T1000 (cell line): ENCODE results near the gene DHRS1.

Experiments
- DNase-seq: peaks from one replicate; lab custom pipeline; 2025; ENCODE audit warnings: mixed read lengths; lab: John Stamatoyannopoulos, UW

The DHRS1 gene

DNA sequence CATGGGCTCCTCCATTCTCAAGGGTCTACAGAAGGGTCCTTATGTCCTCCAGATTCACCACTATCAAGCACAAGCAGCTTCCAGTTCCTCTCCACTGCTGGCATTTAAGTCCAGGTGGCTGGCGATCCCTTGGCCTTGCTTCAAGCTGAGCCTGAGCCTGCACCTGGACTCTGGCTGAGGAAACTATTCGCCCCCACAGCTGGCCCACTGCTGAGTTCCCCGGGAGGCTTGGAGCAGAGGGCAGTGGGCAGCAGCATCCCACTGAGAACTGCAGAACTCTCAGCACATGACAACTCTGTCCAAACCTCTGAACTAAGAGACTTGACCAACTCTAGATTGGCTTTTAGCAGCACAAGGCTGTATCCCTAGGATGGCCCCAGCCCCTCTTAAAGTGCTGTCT is 16.8 kb downstream of the DHRS1 start:
- no peak for DNase-seq

DNA sequence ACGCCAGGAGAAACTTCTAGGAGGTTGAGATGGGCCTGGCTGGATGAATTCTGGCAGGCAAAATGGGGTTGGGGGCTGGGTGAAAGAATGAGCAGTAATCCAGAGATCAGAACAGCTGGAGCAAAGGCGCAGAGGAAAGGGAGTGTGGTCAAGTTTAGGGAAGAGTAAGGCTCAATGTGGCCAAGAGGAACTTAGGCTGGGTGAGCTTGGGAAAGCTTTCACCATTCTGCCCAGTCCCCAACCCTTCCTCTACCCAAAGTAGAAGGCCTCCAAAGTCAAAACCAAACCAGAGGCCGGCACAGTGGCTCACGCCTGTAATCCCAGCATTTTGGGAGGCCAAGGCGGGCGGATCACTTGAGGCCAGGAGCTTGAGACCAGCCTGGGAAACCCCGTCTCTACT is 17.9 kb downstream of the DHRS1 start:
- DNase-seq, result no peak

DNA sequence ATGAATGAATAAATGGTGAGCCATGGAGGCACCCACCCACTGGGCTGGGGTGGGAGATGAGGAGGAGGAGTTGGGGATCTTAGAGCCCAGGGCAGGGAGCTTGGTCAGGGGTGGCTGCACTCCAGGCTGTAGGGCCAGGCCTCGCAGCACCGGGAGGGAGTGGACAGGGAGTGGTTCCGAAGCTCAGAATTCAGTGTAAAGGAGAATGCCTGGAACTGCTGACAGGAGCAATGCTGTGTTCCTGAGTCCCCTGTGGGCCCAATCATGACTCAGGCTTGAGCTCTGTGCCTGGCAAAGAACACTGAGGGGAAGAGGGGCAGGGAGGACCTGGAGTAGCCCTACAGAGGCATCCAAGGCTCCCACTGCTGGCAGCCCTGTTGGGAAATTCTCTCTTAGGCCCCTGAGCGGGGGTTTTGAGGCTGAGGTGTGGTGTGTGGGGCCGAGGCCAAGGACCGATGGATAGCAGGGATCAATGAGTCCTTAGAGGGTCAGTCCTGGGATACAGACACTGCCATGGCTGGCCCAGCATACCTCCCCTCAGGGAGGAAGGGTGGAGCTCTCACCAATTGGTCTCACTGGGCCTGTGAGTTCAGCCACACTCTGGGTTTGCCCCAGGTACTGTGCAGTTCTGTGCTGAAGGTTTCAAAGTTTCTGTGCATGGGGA is 18.7 kb downstream of the DHRS1 start:
- DNase-seq, result no peak

DNA sequence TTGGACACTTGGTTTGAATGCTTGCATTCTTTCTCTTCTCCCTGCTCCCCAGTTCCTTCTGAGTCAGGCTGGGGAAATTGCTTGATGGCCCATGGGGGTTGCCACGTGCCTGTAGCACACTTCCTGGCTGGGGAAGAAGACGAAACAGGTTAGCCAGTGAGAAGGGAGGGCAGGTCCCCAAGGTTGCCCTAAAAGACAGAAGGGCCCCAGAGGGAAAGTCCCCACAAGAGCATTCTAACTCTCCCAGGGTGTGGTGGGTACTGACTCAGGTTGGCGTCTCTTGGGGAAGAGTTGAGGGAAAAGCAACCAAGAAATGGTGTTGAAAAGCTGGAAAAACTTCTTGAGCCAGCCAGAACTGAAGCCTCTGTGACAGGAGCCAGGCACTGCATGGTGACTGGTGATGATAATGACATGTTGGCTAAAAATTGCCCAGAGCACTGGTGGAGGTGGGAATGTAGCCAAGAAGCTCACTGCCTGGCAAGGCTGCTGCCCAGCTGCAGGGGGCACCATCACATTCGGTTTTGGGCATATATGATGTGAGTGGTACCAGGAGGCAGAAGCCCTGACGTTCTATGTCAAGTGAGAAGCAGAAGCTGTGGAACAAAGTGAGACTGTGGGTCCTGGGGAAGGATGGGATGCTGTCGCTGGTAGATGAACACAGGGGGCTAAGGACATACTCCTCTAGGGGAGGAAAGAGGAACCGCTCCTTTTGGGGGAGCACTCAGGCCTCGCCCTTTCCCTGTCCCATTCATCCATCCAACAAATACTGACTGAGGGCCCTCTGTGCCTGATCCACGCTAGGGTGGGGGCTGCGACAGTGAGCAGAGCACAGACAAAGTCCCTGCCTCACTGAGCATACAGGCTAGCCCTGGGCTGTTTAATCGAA is 20.0 kb downstream of the DHRS1 start:
- no peak for DNase-seq

DNA sequence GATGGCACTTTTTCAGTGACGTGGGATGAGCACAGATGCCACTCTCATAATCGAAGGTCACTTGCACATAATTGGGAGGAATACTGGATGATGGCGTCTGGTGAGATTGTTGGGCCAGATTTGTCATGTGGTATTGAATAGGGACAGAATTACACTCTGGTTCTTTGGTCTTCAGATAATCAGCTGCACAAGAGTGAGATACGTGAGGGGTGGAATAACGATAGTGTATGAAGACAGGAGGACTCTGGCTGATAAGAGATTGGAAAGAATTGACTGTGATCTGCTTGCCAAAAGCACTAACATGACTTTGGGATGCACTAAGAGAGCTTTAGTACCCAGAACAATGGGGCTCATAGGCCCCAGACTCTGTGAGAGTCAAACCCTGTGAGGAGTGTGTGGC is 21.2 kb downstream of the DHRS1 start:
- DNase-seq, result no peak

DNA sequence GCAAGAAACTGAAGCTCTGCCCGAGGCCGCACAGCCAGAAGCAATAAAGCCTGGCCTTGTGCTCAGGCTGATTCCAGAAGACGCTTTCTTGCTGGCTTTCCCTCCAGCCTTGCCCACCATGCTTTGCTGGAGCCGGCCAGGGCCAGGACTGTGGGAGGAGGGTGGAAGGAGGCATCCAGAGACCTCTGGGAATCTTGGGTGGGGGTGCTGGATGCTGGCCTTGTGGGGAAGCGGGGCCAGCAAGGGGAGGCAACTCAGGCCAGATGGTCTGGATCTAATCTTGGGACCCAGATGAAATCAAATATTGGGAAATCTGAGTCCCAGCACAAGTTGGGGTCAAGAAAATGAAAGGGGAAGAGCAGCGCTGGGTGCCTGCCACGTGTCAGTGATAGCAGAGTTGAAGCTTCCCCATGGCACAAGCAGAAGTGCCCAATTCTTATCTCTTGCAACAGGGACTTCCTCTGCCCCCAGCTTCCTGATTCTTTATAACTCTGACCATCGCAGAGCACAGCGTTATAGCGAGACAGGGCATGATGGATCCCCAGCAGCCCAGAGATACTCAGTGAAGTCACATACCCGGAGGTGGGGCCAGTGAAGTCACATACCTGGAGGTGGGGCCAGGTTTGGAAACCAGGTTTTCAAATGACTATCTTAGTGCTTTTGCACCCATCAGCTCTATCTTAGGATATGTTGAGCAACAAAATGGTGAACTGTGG is 21.8 kb downstream of the DHRS1 start:
- DNase-seq, result no peak

DNA sequence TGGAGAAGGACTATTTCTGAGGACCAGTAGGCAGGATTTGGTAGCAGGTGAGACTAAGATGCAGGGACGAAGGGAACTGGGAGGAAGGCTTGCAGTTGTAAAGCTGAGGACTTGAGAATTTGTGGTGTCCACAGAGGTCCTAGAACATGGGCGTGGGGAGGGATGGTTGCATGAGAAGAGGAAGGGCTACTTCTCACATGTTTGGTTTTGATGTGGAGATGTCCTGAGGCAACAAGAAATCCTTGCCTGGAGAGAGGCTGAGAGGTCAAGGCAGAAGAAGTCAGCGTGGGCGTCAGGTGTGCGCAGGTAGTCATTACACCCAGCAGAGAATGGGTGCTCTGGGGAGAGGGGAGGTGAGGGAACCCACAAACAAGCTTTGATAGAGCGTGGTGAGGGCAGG is 22.5 kb downstream of the DHRS1 start:
- DNase-seq, result no peak

DNA sequence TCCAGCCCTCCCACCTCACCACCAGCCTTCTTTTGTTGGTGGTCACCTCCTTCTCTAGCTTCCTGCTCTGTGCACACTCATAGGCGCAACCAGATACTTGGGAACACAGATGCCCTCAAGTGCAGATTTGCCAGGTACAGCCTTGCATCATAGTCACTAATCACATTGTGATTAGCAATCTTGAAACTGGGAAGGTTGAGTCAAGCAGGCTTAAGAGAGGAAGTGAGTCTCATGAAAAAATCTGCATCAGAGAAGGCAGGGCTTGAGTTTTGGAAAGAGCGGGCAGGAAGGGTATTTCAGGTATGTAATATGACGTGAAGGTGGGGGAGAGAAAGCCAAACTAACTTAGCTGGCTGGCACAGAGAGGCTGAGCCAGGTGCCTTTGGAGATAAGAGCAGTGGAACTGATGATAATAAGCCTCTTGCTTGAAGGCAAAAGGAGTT is 25.5 kb downstream of the DHRS1 start:
- DNase-seq, result no peak

DNA sequence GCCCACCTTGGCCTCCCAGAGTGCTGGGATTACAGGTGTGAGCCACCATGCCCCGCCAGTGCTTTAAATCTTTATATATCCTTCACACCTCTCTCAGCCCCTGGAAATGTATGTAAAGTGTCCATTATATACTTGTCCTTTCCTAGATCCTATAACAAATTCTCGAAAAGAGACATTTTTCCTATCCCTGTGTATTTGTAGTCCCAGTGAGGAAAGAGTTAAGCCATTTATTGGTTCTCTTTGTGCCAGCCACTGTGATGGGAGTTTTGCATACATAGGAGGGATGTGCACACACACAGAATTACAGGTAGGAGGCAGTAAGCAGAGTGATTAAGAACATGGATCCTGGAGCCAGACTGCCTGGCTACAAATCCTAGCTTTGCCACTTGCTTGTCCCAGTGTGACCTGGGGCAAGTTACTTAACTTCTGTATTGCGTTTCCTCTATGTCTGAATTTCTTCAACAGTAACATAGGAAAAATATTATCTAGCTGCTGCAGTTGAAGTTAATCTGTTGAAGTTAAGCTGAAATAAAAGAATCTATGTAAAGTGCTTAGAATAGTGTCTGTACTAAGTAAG is 26.1 kb downstream of the DHRS1 start:
- no peak for DNase-seq

DNA sequence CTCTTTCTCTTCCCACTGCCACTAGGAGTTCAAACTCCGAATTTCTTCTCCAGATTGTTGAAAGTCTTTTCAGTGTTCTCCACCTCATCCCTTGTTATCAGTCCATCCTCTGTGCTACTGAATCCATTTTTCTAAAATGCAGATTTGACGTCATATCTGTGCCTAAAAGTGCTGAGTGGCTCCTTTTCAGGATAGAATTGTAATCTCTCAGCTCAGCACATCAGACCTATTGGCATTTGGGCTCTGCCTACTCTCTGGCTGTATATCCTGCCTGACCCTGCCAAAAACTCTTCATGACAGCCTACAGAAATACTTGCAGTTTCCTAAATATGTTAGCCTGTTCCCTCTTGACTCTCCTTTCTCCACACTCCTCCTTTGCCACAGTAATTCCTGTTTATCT is 27.1 kb downstream of the DHRS1 start:
- DNase-seq, result no peak

DNA sequence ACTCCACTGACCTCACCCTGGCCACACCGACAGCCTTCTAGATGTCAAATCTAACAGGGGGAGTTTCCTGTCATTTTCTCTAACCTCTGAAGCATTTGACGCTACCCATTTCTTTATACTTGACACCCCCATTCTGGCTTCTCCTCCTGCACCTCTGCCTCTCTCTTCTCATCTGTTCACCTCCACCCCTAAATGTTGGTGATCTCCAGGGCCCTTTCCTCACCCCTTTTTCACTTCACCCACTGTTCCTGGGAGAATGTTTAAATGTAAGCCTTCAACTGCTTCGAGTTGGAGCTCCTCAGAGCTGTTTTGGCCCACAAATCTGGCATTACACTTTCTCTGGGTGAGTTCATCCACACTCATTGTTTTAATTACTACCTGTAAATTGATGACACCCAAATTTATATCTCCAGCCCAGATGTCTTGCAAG is 27.7 kb downstream of the DHRS1 start:
- DNase-seq, result no peak

DNA sequence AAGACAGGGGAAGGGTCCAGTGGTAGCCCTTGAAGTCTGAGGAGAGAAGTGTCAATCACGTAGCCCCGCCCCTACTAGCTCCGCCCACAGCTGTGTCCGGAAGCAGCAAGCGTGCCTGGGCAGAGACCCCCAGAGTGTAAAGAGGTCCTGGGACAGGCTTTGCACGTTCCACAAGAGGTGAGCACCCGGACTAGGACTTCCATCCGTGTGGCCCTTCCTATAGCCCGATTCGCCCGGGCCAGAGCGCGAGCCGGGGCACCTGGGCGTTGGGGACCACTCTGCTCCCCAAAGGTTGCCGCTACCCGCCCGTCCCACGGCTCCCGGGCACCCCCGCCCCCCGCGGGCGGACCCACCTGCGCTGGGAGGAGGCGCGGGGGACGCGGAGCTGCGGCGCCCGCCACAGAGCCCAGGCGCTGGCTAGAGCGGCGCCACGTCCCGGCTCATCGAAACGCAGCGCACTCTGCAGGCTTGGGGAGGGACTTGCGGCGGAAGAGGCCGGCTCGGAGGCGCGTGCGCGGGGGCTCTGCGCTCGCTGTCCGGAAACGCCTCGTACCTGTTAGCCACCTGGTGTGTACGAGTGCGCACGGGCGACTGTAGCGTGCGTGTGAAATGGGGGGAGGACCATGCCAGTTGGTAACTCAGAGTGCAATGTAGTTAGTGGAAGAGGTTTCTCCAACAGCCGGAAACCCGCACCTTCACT is 28.3 kb downstream of the DHRS1 start, which contains the start of gene RABGGTA:
Gene RABGGTA (minus strand): TSS at position 464 of the 700 bp plus-strand sequence. CDS start 482 bp downstream, outside the sequence.
- peak; percentile 59 for DNase-seq

DNA sequence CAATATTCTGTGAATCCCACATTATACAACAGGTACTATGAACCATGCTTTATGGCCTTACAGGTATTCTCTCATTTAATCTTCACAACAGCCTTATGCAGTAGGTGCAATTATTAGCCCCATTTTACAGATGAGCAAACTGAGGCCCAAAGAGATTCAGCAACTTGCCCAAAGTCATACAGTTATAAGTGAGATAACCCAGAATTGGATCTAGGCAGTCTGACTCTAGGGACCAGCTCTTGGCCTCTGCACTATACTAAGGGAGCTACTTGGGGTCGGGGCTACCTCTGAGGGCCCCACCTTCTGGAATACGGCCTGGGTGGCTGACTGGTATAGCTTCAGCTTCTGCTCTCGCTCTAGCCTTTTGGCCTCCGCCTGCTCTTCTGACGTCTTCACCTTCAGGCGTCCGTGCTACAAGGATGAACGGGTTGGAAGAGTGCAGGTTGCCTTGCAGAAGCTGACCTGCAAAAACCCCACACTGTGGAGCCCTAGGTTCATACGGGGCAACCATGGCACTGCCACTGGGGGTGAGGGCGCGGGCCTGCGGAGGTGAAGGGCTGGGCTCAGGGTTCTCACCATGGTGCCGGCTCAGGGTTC is 28.9 kb downstream of the DHRS1 start:
- no peak for DNase-seq

DNA sequence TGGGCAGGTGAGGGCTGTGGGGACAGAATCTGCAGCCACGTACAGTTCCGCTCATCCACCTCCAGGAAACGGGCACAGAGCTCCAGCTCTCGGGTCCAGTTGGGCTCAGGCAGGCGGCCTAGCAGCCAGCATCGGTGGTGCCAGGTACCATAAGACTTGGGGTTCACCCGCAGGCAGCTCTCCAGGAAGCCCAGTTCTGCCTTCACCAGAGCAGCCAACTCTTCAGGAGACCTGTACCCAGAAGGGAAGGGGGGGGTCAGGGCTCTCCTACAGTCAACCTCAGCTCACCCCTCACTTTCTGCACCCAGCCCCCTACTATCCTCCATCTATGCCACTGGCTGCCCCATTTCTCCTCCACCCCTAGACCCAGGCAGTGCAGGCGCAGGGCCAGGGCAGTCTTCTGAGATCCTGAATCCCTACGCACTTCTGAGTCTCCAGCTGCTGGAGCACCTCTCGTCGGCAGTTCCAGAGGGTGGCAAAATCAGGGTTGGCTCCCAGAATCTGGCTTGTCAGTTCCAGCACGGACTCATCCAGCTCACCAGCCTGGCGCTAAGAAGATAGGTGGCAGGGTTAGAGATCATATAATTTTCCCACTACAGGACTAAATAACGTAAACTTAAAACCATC is 29.6 kb downstream of the DHRS1 start:
- no peak for DNase-seq

DNA sequence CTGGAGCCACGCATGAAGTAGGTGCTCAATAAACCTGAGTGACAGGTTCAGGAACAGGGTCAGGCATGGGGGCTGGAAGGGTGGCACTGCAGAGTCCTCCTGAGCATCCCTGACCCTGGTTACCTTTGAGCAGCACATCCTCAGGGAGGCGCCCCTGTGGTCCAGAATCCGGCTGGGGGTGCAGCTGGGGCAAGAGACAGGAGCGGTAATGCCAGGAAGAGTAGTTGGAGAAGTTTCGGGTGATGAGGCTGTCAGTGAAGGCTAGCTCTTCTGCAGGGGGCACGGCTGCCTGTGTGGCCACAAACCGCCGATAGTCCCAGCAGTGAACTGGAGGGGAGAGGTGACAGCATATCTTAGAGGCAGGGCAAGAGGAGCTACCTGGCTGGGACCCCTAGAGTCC is 30.2 kb downstream of the DHRS1 start:
- DNase-seq, result no peak

DNA sequence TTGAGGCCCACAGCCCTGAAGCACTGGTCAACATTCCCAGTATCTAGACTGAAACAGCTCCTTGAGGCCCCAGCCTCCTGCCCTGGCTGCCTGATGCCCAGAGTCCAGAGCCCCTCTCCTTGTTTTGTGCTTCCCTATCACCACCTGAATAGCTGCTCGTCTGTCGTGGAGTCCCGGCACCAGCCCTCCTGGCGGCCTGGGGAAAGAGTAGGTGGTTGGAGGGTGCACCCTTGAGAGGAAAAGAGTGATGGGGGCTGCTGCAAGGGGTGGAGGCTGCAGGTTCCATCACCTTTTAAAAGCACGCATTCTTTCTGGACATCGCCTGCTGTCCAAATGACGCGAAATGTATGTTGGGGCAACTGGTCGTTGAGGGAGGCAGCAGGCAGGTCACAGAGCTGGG is 31.4 kb downstream of the DHRS1 start:
- no peak for DNase-seq

DNA sequence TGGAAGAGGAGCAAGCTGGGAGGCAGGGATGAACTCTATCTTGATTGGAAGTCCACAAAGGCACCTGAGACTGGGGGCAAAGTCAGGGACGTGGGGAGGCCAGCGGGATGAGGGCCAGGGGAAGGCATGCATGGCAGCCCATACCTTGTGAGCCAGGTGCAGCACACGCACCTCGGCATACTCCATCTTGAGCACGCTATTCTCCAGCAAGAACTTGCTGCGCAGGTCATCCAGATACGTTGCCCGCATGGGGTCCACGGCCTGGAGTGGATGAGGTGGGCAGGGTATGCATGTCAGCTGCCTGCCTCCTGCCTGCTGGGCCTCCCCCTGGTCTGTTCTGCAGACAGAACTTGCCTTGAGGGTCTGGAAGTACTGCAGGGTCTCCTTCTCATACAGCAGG is 32.1 kb downstream of the DHRS1 start:
- DNase-seq, result no peak

DNA sequence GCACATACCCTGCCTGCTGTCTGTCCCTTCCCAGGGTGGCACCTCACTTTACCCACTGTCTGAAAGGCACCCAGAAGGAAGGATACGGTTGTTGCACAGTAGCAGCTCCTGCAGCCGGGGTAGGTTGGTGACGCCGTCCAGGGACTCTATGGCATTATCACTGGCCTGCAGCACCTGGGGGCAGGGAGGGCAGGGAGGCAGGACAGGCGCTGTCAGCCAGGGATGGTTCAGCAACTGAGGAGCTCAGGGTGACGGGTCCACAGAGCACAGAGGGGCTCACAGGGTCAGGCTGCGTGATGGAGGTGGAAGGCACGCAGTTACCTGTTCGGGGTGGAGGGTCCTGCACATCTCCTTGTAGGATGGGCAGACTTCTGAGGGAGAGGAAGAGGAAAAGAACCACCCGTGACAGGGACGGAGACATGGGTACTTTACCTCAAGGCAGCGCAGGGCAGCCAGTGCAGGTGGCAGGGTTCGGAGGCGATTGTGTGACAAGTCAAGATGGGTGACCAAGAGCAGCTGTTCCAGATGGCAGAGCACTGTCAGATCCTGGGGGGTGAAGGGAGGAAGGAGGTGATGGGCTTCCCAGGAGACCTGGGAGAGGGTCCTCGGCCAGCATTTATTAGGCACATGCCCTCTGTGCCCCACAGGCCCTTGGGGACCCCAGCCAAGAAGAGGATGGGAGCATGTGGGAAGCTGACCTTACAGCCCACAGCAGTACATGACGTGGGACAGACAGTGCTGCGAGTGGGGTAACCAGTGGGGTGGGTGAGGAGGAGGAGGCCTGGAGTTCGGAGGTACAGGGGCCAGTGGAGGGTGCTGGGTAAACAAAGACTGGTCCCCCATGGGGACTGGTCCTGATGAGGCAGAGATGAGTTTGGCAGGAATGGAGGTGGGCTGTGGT is 33.0 kb downstream of the DHRS1 start:
- no peak for DNase-seq

DNA sequence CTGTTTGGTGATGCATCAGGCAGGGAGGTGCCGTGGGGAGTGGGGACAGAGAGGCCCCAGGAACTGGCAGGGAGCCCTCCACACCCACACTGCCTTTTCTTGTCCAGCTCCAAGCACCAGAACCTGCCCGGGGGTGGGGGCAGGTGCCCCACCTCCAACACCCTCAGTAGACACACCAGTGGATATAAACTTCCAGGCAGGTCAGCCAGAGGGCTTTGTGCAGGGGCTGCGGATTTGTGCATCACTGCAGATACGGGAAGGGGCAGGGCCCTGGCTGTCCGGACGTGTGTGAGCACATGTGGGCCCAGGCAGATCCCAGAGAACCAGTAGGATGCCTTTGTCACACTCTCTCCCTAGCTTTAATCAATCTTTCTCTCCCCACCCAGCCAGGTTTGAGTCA is 35.3 kb downstream of the DHRS1 start:
- DNase-seq, result no peak

DNA sequence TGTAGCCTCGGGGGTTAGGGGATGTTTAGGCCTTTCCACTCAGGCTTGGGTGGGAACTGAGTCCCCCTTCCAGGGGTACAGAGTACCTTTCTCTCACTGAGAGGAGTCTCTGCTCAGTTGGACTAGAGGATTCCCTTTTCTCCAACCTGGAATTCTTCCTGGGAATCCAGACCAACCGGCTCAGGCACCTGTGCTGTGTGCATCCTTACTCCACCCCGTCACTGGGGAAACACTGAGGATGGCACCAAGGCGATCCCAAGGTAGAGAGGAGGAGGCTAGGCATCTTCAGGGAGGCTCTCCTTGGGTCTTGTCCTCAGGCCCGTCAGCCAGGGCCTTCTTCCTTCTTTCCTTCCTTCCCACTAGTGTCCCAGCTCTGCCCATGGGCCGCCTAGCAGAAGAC is 35.7 kb downstream of the DHRS1 start:
- no peak for DNase-seq
